HG02623 (cell line): ENCODE results near the gene ACADS.

Experiments
- ATAC-seq: cut with Tn5 transposase; IDR thresholded peaks from one replicate; pipeline ENCODE4 v1.9.1; 2021; ENCODE audit warnings: moderate library complexity; ENCODE audit not compliant: unreplicated experiment

The ACADS gene, protein sequence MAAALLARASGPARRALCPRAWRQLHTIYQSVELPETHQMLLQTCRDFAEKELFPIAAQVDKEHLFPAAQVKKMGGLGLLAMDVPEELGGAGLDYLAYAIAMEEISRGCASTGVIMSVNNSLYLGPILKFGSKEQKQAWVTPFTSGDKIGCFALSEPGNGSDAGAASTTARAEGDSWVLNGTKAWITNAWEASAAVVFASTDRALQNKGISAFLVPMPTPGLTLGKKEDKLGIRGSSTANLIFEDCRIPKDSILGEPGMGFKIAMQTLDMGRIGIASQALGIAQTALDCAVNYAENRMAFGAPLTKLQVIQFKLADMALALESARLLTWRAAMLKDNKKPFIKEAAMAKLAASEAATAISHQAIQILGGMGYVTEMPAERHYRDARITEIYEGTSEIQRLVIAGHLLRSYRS

DNA sequence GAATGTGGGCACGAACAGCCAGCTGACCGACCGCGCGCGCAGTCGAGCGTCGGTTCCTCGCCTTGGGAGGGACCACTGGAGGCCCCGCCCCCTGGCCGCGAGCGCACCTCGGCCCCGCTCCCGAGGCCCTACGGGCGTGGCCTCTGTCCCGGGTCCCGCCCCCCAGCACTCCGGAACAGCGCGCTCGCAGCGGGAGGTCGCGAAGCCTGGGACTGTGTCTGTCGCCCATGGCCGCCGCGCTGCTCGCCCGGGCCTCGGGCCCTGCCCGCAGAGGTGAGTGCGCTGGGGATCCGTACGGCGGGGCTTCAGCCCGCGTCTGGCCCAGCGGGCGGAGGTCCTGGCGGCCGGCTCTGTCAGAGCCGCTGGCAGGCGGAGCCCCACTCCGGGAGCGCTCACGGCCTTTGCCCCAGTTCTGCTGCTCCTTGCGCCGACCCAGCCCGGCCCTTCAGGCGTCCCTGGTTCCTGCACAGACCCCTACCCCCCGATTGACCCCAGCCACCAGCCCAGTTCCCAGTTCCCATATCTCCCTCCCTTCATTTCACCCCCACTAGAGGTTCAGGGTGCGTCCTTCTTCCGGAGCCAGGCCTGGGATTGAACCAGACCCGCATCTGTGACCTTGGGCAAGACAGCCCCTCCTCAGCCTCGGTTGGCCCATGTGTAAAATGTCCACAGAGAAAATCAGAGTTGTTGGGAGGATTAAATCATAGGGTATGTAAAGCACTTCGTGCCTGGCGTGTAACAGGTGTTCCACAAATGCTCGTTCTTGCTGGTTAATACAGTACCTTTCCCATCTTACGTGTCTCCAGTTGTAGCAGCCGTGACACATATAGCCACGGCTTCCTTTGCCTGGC, at the start of gene ACADS:
Gene ACADS, plus strand, starts transcription at position 168 of the 851 bp plus-strand sequence. Its CDS starts 60 bp downstream, at position 228.
- ATAC-seq = peak; percentile 95

DNA sequence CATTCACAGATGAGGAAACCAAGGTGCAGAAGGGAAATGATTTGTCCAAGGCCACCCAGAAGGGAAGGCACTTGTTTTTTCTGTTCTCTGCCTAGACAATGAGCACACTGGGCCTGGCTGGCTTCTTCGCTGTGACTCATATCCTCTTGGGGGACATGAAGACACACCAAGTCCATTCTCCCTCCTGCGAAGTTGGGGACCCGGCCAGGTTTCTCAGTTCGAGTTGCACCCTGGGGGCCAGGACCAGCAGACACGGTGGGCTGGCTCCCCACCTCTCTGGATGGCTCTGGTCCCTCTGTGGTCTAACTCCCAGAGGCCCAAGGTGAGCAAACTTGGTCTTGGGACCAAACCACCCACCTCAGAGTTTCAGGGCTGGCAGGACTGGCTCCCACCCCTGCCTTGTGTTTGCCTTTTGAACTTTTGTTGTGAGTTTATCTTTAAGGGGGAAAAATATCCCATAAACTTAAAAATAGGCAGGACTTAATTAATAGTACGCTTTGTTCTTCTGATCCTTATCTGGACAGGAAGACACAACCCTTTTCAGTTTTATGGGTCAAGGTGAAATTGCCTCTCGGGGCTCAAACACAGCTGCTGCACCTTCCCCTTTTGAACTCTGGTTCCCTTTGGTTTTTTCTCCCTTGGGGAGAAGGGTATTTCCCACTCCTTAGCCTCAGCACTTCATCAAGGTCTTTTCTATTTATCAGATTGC, 47.7 kb upstream of the ACADS start:
- ATAC-seq = no peak

DNA sequence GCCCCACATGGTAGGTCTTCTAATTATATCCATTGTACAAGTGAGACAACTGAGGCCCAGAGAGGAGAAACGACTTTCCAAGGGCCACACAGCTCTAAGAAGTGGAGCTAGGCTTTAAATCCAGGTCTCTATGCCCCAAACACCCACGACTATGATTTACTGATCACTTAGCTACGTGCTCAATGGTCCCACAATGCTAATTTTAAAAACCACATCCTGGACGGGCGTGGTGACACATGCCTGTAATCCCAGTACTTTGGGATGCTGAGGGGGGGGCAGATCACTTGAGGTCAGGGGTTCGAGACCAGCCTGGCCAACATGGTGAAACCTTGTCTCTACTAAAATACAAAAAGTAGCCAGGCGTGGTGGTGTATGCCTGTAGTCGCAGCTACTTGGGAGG, 47.1 kb upstream of the ACADS start:
- no peak for ATAC-seq

DNA sequence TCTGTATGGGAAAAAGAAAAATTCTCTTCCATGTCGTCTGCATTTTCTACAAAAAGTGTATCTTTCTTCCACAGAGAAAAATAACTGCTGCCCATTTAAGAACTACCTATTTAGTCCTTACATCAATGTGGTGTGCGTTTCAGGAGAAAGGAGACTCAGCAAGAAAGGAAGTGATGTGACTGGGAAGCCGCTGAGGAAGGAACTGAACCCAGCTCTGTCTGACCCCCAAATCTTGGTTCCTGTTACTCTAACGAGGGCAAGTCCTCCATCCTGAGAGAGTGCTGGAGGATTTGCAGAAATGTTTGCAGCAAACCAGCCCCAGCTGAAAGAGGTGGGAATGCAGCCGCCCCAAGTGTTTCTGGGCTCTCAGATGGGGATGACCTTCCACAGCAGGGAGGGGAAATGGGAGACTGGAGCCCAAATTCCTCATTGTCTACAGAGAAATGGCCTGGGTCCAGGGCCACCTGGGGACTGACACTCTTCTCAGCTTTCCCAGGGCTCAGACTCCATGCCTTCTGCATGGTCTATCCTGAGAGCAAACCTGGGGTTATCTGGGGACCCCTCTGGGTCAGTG, 45.4 kb upstream of the ACADS start:
- no peak for ATAC-seq

DNA sequence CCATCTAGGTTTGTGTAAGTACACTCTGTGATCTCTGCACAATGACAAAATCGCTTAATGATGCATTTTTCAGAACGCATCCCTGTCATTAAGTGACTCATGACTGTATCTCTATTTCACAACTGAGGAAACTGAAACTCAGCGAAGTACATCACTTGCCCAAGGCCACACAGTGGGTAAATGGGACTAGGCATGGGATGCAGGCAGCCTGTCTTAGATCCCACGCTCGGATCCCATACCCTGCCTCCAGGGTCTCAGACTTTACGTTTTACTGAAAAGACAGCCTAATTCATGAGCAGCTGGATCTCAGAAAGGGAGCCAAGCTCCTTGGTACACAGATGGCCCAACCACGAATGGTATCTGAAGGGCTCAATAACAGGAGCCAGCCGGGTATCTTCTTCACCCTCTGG, 41.1 kb upstream of the ACADS start:
- no peak for ATAC-seq

DNA sequence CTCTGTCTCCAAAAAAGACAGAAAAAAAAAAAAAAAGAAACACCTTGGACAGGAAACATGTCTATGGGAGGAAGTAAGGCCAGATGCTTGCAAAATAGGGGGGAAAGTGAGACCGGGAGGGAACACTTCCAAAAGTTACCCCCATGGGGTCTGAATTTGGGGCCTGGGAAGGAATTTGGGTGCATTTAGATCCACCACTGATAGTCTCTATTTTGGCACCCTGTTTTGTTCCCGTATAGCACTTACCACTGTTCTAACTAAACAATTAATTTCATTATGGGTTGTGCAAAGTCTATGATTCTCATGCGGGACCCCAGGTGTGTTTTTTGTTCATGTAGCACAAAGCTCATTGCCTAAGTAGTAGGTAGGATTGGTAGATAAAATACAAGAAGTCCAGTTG, 40.1 kb upstream of the ACADS start:
- no peak for ATAC-seq

DNA sequence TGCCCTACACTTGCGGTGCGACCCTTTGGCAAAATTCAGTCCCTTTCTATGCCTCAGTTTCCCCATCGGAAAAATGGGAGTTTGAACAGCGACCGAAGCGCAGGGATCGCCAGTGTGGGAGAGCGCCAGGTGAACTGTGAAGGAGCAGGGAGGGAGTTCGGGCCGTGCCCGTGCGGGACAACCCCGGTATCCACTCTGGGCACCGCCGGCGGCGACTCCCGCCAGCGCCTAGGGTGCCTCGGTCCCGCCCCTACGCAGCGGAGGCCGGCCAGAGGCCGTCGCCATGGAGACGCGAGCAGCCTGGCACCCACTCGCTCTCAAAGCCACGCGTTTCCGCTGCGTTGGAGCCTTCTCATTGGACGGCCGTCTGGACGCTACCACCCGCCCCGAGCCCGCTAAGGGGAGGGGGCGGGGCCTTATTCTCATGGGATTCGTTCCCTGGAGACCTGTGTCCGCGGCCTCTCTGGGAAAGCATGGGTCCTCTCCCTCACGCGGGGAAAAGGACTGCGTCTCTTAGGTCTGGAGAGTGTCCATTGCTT, 39.4 kb upstream of the ACADS start:
- peak; percentile 66 for ATAC-seq

DNA sequence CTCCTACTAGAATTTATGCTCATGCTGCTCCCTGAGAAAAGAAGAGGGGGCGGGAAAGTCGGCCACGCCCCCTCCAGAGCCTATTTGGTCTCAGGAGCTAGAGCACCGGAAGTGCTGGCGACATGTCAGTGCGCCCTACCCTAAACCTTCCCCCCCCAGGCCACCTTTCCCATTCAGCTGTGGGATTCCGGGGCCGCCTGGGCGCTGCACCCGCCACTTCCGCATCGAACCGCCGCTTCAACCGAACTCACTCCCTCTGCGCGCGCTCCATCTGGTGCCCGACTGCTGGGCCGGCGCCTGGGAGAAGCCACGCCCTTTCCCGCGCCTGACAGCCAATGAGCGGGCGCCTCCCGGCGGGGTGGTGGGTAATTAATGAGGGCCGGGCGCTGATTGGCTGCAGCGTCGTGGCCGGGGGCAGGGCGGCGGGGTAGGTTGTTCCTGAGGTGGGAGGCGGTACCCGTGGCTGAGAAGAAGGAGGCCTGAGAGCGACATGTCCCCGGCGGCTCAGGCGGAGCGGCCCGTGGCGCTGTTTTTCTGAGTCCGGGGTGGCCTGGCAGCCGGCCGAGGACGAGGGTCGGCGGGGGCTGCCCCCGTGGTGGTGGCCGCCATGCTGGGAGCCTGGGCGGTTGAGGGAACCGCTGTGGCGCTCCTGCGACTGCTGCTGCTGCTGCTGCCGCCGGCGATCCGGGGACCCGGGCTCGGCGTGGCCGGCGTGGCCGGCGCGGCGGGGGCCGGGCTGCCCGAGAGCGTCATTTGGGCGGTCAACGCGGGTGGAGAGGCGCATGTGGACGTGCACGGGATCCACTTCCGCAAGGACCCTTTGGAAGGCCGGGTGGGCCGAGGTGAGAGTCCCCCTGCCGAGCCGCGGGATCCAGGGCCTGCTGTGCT, 38.7 kb upstream of the ACADS start, which contains the start of gene MLEC:
Gene MLEC, plus strand, starts transcription at position 460 of the 888 bp plus-strand sequence. Its CDS starts 148 bp downstream, at position 608.
- ATAC-seq = peak; percentile 62

DNA sequence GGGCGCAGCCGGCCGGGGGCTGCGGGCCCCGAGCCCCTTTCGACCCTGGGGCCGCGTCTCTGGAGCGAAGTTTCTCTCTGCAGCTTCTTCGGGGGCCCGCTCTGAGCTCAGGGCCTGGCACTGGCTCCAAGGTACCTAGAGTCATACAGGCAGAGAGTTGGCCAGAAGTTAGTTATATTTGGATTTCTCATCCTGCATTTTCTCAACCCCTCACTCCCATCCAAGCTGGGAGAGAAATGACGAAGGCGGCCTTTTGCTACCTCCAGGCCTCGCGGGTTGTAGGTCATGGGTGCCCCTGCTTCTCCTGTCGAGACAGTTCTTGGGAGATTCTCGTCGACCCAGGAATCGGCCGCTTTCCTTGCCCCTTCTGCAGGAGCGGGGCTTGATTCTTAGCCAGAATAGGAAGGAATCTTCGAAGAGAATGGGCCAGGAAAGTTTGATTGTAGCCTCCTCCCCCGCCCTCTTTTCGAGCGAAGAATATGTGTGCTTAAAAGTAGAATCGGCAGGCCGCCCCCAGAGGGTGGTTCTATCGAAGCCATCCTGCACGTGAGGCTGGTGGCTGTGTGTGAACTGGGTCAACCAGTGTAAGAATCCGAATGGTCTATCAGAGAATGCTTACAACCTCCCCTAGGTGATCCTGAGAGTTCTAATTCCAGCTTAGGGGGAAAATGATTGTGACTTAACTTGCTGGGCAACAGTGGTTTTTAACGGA, 37.9 kb upstream of the ACADS start:
- ATAC-seq = no peak

DNA sequence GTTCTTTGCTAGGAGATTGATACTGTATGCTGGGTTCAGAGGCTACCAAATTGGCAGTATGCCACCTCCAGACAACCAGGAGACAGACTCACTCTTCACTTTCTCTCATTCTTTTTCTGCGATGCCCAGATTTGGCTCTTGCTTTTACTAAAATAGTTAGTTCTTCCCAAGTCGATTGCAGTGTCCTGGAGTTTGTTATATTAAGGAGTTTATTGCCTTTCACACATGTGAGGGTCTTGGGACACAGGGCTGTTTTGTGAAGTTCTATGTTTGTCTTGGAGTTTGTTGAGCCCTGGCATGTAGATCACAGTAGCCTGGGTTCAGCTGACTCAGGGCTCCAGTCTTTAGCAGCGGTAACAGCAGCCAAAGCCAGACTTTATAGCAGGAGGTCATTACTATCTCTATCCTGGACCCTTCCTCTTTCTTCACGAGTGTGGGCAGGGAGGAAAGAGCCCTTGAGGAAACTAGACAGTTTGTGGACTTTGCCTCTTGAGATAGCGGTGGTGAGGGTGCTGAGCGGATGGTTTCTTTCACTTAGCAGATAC, 37.0 kb upstream of the ACADS start:
- no peak for ATAC-seq

DNA sequence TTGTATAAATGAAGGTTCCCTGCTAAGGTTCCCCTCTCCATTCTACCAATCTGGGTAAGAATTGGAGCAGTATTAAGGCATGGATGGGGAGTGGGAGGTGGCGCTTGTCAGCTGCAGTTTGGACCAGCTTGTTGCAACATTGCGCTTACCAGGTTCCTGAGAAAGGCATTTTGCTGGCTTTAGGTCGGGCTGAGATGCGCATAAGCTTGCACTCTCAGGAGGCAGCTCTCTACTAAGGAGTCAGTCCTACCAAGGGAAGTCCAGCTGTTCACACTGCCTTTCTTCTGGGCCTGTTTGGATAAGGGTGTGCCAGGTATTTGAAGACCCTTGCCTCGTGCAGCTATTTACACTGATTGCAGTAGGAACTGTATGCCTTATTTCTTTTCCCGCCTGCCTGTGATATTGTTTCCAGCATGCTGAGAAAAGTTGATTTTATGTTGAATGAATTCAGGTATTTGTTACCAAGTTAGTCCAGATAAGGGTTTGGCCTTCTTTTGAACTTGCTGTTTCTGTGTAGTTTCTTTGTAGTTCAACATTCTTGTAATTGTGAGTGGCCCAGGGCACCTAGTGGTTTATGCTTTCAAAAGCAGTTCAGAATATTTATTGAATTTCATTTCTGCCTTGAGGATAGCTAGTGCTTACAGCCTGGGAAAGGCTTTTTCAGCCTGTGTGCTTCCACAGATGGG, 36.1 kb upstream of the ACADS start:
- no peak for ATAC-seq

DNA sequence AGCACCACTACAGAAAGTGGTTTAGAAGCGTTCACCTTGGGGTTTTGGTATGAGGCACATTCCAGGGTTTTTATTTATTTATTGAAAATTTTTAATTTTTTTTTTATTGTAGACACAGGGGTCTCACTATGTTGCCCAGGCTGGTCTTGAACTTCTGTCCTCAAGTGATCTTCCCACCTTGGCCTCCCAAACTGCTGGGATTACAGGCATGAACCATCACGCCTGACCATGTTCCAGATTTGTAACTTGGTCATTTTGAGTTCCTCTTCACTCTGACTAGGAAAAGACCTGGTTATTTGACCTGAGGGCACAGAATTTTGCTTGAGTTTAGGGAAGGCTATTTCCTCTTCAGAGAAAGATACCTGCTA, 35.6 kb upstream of the ACADS start:
- no peak for ATAC-seq

DNA sequence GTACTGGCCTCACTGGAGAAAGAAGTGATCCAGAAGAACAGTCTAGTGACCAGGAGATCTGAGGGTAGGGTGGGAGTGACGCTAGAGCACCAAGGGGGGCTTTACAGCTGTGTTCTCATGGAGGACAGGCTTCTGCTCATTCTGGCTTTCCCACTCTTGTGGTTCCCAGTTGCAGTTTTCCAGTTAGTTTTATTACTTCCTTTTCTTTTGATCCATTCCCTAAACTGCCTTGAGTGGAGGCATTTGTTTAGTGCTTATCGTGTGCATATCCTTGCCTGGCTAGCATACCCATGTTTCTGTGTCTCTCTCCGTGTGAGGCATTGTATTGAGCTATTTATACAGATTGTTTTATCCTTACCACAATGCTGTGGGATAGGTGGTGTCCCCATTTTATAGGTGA, 34.6 kb upstream of the ACADS start:
- no peak for ATAC-seq

DNA sequence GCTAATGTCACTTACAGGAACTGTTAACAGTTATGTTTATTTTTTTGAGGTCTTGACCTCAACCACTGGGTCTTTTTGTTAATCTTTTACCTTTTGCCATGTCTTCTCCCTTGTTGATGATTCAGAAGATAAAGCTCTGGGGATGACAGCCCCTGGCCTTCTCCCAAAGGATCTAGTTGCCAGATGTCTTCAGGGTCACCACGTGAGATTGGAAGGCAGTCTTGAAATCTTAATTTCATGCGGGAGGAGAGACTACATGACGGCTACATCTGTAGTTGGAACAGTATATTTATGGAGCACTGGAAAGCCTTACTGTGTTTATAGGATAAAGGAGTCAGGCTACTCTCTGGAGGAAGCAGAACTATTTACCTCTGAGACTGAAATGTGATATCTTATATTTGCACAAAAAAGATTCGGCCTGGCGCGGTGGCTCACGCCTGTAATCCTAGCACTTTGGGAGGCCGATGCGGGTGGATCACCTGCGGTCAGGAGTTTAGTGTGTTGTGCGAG, 33.0 kb upstream of the ACADS start:
- ATAC-seq = no peak

DNA sequence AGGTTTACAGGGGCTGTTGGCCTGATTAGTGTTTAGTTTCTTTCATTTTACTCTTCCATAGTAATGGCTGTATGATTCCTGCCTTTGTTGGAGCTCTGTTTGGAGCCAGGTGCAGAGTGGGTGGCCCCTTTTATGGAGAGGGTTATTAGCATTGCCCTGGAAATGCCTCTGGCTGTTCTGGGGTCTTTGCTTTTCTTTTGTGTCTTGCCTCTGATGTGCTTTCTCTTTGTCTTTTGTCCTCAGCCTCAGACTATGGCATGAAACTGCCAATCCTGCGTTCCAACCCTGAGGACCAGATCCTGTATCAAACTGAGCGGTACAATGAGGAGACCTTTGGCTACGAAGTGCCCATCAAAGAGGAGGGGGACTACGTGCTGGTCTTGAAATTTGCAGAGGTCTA, 31.8 kb upstream of the ACADS start:
- ATAC-seq = no peak

DNA sequence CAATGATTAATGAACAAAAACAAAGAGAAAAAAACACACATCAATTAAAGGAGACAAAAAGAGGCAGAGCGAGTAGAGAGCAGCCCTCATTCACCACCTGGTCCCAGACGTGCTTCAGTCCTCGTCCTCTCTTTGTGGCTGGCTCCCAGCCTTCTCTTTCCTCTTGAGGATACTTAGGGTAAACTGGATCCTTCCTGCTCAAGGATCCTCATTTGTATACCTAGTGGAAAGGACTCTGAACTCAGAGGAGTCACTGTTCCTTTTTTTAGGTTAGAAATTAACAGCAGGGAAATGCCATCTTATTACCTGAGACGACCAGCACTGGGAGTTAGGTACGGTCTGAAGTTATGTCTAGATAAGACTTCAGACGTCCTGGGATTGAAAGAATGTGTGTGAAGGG, 29.0 kb upstream of the ACADS start:
- no peak for ATAC-seq

DNA sequence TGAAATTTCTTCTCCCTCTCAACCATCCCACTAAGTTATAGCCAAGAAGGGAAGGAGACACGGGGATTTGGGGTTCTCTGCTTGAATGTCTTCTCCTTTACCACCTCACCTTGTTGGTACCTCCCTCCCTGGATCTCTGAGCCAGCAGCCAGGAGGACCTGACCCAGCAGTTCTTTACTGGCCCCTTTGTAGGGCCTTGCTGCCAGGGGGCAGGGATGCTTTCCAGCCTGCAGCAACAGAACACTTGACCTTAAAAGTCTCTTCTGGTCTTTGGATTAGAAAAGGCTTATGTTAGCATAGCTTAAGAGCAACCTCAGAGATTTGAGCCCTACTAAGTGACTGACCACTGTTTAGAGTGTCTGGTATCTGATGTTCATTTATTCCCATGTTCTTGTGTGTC, 28.3 kb upstream of the ACADS start:
- no peak for ATAC-seq

DNA sequence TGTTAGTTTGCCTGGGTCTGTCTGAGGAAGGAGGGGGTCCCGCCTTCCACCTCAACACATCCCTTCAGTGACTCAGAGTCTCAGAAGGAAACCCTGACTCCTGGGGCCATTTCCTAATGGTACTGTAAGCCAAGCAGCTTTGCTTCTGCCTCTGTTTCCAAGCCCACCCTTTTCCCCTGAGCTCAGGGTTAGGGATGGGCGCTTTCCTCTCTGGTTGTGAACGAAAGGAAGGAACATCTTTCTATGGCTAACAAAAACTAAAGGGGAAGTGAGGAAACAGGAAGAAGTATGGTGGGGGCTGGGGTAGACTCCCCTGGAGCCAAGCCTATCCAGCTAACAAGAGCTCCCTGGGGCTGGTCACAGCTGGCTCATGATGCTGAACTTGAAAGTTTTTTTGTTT, 27.0 kb upstream of the ACADS start:
- no peak for ATAC-seq
